ENCODE results near the gene MYO5A. TPM values are rescaled to one million over a fixed set of nuclear protein-coding genes. Genes with fewer than 3 reads are reported as not detected.
A peak's percentile ranks its signal among the peaks of the same experiment; 100 is the strongest.
"Not testable (repeated sequence)": the region's sequence is repeated elsewhere in the genome, so short reads cannot be mapped to it uniquely, and the experiment has no call there.

The MYO5A gene
- polyA plus RNA-seq, 2 of the 4 experiments (the other 2 are of a cell fraction), result 15.1 to 46.7 TPM

- FAIRE-seq (no peak), DNase-seq (ENCODE audit: low read depth in 1 of 2, low spot score in 1 of 2) (no peak), ATAC-seq (no peak)
- WGBS (ENCODE audit: missing lambda C conversion rate), result 93% methylated on average over 6 of the region's 6 CpGs
- CTCF ChIA-PET, result interaction anchor here (0.6 kb wide), 1 partner anchor 11 kb away, joined by 5 read pairs; no protein-coding TSS in a partner anchor
- POLR2A ChIA-PET, result interaction anchor here (0.7 kb wide), 1 partner anchor 427 kb away, joined by 7 read pairs; no protein-coding TSS in a partner anchor
- peaks cover 3% of the 10 kb centered on the region; the same call in 2 of the 3 replicates for H3K4me1 ChIP-seq
- no peak overlapping the region for H3K27ac ChIP-seq
- no peak overlapping the region for H3K4me2 ChIP-seq
- no peak overlapping the region for H3K4me3 ChIP-seq
- no peaks in the 10 kb centered on the region for H3K9me3 ChIP-seq
- no peak for TF ChIP-seq MAZ (IDR thresholded peaks at IDR 0.05; ENCODE audit: borderline replicate concordance, low read depth, low read length)
- TF ChIP-seq MAX (IDR thresholded peaks at IDR 0.05), result no peak
- no peak for TF ChIP-seq HOXB13 (CRISPR knock-in tag; IDR thresholded peaks at IDR 0.05; ENCODE audit: low read depth)
- TF ChIP-seq EP300 (IDR thresholded peaks at IDR 0.05), result no peak
- no peak for TF ChIP-seq E2F6 (IDR thresholded peaks at IDR 0.05; ENCODE audit: borderline replicate concordance, low read depth)
- TF ChIP-seq RARB (CRISPR knock-in tag; IDR thresholded peaks at IDR 0.05), result no peak
Measured at GRCh38 chr15:52551762-52552161, 23.1 kb upstream of the MYO5A start.

GRCh38 chr15:52551186-52551585 lies 22.5 kb upstream of the MYO5A start:
- H3K9me3 ChIP-seq; POLR2A ChIA-PET; DNase-seq (ENCODE audit: low read depth in 1 of 2, low spot score in 1 of 2); H3K27ac ChIP-seq; H3K4me1 ChIP-seq; H3K4me2 ChIP-seq; H3K4me3 ChIP-seq; ATAC-seq: not testable (repeated sequence)
- FAIRE-seq, result peak; percentile 77
- CTCF ChIA-PET, result interaction anchor here (1.0 kb wide), 1 partner anchor 296 kb away, joined by 3 read pairs; no protein-coding TSS in a partner anchor
- 58% methylated on average over 1 of the region's 1 CpG for WGBS (ENCODE audit: missing lambda C conversion rate)

- CTCF ChIA-PET, result interaction anchor here (1.0 kb wide), 1 partner anchor 8 kb away, joined by 3 read pairs; no protein-coding TSS in a partner anchor
- WGBS (ENCODE audit: missing lambda C conversion rate), result 92% methylated on average over 5 of the region's 5 CpGs
- Histone ChIP-seq H3K4me2 (no peak overlapping the region), H3K27ac (no peak overlapping the region), H3K4me1 (no peaks in the 10 kb centered on the region), H3K9me3 (no peaks in the 10 kb centered on the region), H3K4me3 (no peak overlapping the region)
- DNase-seq (ENCODE audit: low read depth in 1 of 2, low spot score in 1 of 2) (peak in 1 of 2 experiments; percentile 19), ATAC-seq (peak; percentile 69 to 72), FAIRE-seq (no peak)
- TF ChIP-seq HOXA7 (CRISPR knock-in tag; IDR thresholded peaks at IDR 0.05) (0 out of 2 replicates have a peak, but pooled peaks have one; percentile 41), ELK1 (IDR thresholded peaks at IDR 0.05; ENCODE audit: low read depth, low read length) (no peak), FOSL2 (IDR thresholded peaks at IDR 0.05) (no peak), FOSL2 (CRISPR knock-in tag; IDR thresholded peaks at IDR 0.05) (no peak)
- POLR2A ChIA-PET, result no interaction called here
Measured at GRCh38 chr15:52546031-52546751, 17.5 kb upstream of the MYO5A start.

- FAIRE-seq (no peak), ATAC-seq (no peak), DNase-seq (ENCODE audit: low read depth in 1 of 2, low spot score in 1 of 2) (no peak)
- 43% methylated on average over 3 of the region's 3 CpGs for WGBS (ENCODE audit: missing lambda C conversion rate)
- H3K4me1 ChIP-seq, result no peaks in the 10 kb centered on the region
- ChIA-PET CTCF (interaction anchor here (1.3 kb wide), 1 partner anchor 24 kb away, joined by 3 read pairs; no protein-coding TSS in a partner anchor), POLR2A (no interaction called here)
- no peak overlapping the region for H3K4me3 ChIP-seq
- no peak overlapping the region for H3K27ac ChIP-seq
- TF ChIP-seq JUN (IDR thresholded peaks at IDR 0.05) (no peak), POLR2A (IDR thresholded peaks at IDR 0.05; ENCODE audit: low read length) (no peak), ZFP36 (IDR thresholded peaks at IDR 0.05; ENCODE audit: borderline replicate concordance, partially characterized antibody) (no peak), REST (IDR thresholded peaks at IDR 0.05) (no peak), BHLHE40 (IDR thresholded peaks at IDR 0.05; ENCODE audit: low read depth, low read length) (no peak), PBX3 (IDR thresholded peaks at IDR 0.05) (no peak), CEBPB (IDR thresholded peaks at IDR 0.05) (peak; percentile 7 to 49; a peak in 2 of 4 replicates), CHD2 (IDR thresholded peaks at IDR 0.05; ENCODE audit: low read length, partially characterized antibody) (no peak), CTCF (IDR thresholded peaks at IDR 0.05) (no peak)
- no peak overlapping the region for H3K4me2 ChIP-seq
- peaks cover 17% of the 10 kb centered on the region for H3K9me3 ChIP-seq
Measured at GRCh38 chr15:52540374-52541012, 11.8 kb upstream of the MYO5A start.
